SU-DHL-6 (cell line): ENCODE data around the gene CC2D1A.

Source experiments
- CTCF ChIP-seq: fragments of 200-600 bp; sonication (generic); IDR thresholded peaks from one replicate; pipeline ENCODE4 v1.5.1; 2017; ENCODE audit warnings: antibody characterized with exemption, mild to moderate bottlenecking, low read length, moderate library complexity; ENCODE audit not compliant: insufficient read depth, poor library complexity, severe bottlenecking
- EZH2phosphoT487 ChIP-seq: fragments of 200-600 bp; sonication (generic), shearing (Covaris generic); conservative IDR thresholded peaks from 2 replicates; pipeline ENCODE4 v1.6.1; 2018; ENCODE audit warnings: mild to moderate bottlenecking, antibody characterized with exemption, low read length, moderate library complexity, mixed read lengths

GRCh38 chr19:13876834-13877233 is 29.2 kb upstream of the CC2D1A start, which contains the start of gene NANOS3:
- no peak for TF ChIP-seq CTCF
- no peak for TF ChIP-seq EZH2phosphoT487
